NCI-H1694 (cell line): ENCODE data around the gene CETN1.
A peak's percentile ranks its signal among the peaks of the same experiment; 100 is the strongest.

ENCODE experiments used
- DNase-seq: peaks from one replicate; lab custom pipeline; 2025; lab: John Stamatoyannopoulos, UW

The CETN1 gene

DNA sequence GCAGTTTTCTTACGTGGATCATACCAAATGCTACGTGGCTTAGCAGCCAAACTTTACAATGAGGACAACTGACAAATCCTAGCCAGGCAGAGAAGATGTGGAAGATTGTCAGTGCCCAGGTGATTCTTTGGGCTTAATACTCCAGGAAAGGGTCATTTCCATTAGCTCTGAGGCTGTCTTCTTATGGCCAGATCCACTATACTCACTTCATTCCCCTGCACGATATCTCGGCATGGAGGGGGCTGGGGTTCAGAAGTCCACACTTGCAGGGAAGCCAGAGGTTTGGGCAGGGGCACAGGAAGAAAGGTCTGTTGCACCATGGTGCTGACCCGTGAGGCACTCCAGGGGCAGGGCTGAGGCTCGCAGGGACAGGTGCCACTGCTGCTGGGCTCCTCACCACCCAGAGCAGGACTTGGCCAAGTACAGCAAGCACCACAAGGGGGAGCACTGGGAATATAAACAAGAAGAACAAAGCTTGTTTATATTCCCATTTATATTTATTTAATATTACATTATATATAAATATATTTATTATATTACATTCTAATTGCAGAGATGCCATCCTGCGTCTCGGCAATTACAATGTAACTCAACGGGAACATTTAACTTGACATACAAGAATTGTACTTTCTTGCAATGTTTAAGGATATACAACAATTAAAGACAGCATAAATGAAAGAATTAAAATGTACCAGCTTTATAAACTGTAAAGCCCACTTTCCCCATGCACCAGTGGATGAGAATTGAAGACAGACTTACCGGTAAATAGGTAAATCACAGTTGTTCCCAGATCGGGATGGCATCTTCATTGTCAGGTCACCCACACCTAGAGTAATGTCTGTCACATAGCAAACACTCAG lies 43.8 kb downstream of the CETN1 start:
- DNase-seq, result peak; percentile 32

DNA sequence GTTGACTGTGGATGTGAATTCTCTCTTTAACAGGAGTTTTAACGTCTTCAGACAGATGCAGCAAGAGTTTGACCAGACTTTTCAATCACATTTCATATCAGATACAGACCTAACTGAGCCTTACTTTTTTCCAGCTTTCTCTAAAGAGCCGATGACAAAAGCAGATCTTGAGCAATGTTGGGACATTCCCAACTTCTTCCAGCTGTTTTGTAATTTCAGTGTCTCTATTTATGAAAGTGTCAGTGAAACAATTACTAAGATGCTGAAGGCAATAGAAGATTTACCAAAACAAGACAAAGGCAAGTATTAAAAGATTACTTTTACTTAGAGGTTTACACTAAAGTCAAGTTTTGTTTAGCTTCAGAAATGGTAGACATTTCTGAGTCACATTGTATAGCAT lies 47.1 kb downstream of the CETN1 start:
- DNase-seq, result no peak

- no peak for DNase-seq
Observed at GRCh38 chr18:629269-630150, 49.3 kb downstream of the CETN1 start.

GRCh38 chr18:631560-631959 lies 51.4 kb downstream of the CETN1 start:
- DNase-seq, result no peak
